Cortex of kidney (tissue), 1 donor: ENCODE data around the gene TMEM38B.
"Not testable (repeated sequence)": the region's sequence is repeated elsewhere in the genome, so short reads cannot be mapped to it uniquely, and the experiment has no call there.

Experiments used
- DNase-seq: peaks from one replicate; lab custom pipeline; 2025; lab: John Stamatoyannopoulos, UW

Gene TMEM38B

GRCh38 chr9:105681724-105682123 is 12.6 kb upstream of the TMEM38B start:
- DNase-seq: no peak

- no peak for DNase-seq
Observed at GRCh38 chr9:105683688-105684275, 10.6 kb upstream of the TMEM38B start.

GRCh38 chr9:105686936-105687335 is 7.4 kb upstream of the TMEM38B start:
- no peak for DNase-seq

GRCh38 chr9:105690742-105691141 is 3.6 kb upstream of the TMEM38B start:
- no peak for DNase-seq

DNA sequence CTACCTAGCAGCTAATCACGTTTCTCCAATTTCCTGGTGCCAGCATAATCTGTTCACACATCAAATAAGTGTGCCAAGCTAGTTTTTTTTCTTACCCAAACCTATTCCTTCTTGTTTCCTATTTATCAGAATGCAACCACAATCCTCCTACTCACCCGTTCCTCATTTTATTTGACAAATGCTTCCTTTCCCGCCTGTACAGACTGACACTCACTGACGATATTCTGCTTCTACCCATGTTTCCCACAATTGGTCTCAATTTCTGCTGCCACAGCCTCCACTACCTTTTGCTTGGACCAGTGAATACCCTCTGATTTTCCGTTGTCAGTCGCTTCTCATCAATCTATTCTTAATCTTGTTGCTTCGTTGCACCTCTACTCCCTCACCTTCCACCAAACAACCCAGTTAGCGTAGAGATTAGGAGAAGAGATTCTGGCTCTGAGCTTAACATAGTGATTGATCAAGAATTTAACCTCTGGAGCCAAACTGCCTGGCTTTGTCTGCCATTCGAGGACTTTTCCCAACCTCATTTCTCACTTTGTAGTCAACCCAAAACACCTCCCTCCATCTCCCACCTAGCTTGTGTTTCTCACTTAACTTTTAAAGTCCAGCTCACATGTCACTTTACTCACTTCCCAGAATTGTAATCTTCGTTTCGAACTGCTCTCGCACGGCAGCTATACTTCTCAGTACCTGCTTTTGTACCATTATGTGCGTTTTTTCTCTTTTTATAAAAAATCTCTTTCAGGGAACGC is 729 bp upstream of the TMEM38B start:
- no peak for DNase-seq

DNA sequence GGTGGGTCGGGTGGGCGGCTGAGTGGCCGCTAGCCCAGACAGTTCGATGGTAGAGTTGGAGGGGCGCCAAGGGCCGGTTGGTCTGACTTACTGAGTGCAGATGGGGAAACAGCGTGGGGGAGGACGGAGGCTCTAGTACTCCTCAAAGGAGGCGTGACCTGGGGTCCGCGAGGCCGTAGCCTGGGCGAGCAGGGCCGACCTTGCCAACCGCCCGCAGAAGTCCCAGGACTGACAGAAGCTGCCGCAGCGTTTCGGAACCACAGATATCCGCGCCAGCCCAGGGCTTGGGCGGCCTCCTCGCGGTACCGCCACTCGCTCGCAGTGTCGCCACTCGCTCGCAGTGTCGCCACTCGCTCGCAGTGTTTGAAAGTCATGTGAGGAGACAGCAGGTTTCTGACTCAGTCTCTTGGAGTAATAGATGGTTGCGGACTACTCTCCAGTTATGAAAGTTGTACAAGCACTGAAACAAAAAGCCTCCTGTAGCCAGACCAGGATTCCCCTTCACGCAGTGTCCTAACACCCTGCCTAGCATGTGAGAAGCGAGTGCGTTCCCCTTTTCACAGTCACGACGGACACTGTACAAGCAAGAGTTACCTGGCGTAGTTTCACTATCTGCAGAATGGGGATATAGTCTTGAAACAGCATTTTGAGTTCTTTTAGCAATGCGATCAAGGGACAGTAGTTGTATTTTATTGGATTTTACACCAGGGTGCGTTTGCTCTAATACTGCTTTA is 674 bp downstream of the TMEM38B start:
- DNase-seq: no peak

DNA sequence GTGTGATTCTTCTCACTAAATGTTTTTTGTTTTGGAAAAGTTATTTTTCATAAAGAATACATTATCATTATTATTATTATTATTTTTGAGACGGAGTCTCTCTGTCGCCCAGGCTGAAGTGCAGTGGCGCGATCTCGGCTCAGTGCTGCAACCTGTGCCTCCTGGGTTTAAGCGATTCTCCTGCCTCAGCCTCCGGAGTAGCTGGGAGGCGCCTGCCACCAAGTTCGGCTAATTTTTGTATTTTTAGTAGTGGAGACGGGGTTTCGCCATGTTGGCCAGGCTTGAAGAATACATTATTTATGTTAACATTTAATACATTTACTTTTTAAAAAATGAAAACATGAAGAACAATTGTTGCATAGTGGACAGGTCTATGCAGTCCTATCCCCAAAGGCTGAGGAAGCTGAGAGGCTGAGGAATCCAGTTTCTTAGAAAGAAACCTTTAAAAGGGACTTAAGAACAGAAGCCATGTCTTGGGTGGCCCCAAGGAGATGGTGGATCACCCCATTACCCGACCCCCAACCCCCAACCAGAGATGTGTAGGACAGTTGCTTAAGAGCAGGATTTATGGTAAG is 2.0 kb downstream of the TMEM38B start:
- DNase-seq: no peak

- DNase-seq: no peak
Observed at GRCh38 chr9:105697871-105698270, 3.5 kb downstream of the TMEM38B start.

DNA sequence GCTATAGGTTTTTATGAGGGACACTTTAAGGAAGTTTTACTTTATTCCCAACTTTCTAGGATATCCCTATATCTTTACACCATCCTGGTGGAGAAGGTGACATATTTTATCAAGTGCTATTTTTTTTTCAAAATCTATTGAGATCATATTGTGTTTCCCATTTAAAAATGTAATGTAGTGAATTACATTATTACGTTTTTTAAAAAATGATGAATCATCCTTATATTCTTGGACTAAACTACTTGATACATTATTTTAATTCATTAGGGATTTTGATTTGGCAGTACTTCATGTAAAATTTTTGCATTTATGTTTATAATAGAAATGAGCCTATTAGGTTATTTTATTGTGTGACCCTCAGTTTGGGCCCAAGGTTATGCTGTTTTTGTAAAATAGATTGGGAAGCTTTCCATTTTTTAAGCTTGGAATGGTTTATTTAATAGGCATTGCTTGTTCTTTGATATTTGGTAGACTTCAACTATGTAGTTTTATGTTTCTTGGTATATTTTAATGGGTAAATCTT is 4.1 kb downstream of the TMEM38B start:
- DNase-seq: no peak

GRCh38 chr9:105700668-105701067 is 6.3 kb downstream of the TMEM38B start:
- no peak for DNase-seq

- no peak for DNase-seq
Observed at GRCh38 chr9:105701145-105701544, 6.8 kb downstream of the TMEM38B start.

- DNase-seq: no peak
Observed at GRCh38 chr9:105702207-105702606, 7.9 kb downstream of the TMEM38B start.

- not testable (repeated sequence) for DNase-seq
Observed at GRCh38 chr9:105703638-105704037, 9.3 kb downstream of the TMEM38B start.

DNA sequence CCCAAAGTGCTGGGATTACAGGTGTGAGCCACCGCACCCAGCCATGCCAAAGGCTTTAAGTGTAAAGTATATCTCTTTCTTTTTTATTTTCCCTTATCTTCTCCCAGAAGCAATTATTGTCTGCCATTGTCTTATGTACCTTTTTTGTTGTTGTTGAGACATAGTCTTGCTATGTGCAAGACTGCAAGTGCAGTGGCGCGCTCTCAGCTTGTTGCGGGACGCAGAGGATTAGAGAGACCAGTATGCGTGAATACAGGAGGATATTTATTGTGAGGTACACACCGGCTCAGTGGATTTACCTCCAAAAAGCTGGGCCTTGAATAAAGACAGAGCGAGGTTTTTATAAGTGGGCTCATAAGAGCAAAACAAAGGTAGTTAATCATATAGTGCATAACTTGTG is 11.8 kb downstream of the TMEM38B start:
- DNase-seq: no peak

GRCh38 chr9:105708405-105708804 is 14.1 kb downstream of the TMEM38B start:
- no peak for DNase-seq

DNA sequence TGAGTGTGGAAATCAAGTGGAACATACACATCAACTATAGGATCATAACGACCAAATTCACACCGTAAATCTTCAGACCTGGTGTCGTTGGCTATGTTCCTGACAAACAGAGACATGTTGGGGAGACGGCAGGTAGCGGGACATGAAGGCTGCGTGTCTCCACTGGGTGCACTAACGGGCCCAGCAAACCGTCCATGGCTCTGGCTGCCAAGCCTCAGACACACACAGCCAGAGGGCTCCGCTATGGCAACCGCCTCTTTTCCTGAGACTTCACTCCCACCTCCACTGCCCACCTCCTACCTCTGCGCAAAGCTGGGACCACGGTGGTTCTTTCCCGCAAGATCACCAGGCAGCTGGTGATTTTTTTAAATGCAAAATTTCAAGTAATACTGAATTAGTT is 16.3 kb downstream of the TMEM38B start:
- DNase-seq: no peak

- no peak for DNase-seq
Observed at GRCh38 chr9:105711867-105712266, 17.5 kb downstream of the TMEM38B start.

DNA sequence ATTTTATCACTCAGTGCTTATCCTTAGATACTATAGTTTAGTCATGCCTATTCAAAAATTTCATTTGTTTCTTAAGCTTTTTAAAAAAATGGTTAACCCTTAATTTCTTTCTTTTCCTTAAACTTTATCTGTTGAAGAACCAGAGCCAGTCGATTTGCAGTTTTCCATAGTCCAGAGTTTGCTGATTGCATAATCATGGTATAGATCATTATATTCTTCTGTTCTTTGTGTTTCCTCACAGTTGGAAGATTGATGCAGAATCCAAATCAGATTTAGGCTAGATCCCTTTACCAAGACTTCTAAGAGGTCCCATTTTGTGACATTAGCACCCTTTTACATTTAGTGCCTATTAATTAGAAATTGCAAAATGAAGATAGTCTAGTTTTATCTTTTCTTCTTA is 18.0 kb downstream of the TMEM38B start:
- DNase-seq: no peak

DNA sequence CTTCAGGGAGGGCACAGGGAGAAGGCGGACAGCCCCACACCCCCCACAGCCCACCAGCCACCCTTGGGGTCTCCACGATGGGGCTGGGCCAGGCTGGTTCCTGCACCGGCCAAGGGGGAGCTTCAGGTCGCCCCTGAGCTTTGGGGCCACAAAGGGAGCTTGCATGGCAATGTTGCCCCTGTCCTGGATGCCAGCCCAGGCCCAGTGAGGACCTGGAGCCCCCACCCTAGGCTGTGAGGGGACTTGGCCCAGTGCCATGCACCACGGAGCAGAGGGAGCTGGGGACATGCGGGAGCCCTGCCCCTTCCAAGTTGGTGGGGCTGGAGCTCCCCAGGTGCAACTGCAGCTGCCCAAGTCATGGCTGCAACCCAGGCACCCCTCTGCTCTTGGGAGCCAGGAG is 18.4 kb downstream of the TMEM38B start:
- no peak for DNase-seq

GRCh38 chr9:105713260-105714019 is 19.1 kb downstream of the TMEM38B start:
- DNase-seq: no peak

DNA sequence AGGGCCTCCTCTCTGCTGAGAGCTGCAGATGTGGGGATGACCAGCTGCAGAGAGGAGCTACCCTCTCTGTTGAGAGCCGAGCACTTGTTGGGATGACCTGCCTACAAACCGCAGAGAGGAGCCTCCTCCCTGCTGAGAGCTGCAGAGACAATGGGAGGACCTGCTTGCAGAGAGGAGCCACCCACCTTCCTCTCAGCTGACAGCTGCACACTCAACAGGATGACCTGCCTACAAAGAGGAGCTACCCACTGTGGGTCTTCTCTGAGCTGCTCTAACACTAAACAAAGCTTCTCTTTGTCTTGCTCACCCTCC is 19.6 kb downstream of the TMEM38B start:
- DNase-seq: no peak

GRCh38 chr9:105716146-105716545 is 21.8 kb downstream of the TMEM38B start:
- no peak for DNase-seq
